ENCODE data around the gene LYPD5.

Gene LYPD5

GRCh38 chr19:43814663-43815352, 12.6 kb upstream of the LYPD5 start:
- TF ChIP-seq YY1 (IDR thresholded peaks at IDR 0.05; ENCODE audit: low read depth) (no peak), NFIC (IDR thresholded peaks at IDR 0.05) (no peak), MAX (IDR thresholded peaks at IDR 0.05) (no peak), EP300 (IDR thresholded peaks at IDR 0.05; ENCODE audit: borderline replicate concordance) (no peak), RAD21 (IDR thresholded peaks at IDR 0.05; ENCODE audit: low read depth) (no peak), CEBPB (IDR thresholded peaks at IDR 0.05) (no peak), ZBTB7A (IDR thresholded peaks at IDR 0.05; ENCODE audit: low read depth) (no peak), TAF1 (IDR thresholded peaks at IDR 0.05; ENCODE audit: low read depth) (no peak), CREB1 (IDR thresholded peaks at IDR 0.05; ENCODE audit: low read depth) (no peak), USF1 (IDR thresholded peaks at IDR 0.05) (no peak), TEAD4 (IDR thresholded peaks at IDR 0.05) (no peak), FOXM1 (IDR thresholded peaks at IDR 0.05; ENCODE audit: borderline replicate concordance, low read depth) (no peak), EGR1 (IDR thresholded peaks at IDR 0.05) (no peak), TCF12 (IDR thresholded peaks at IDR 0.05; ENCODE audit: low read depth) (no peak), REST (IDR thresholded peaks at IDR 0.05; ENCODE audit: low read depth) (no peak)

- TF ChIP-seq REST (IDR thresholded peaks at IDR 0.05; ENCODE audit: low read depth) (no peak), NFIC (IDR thresholded peaks at IDR 0.05) (no peak), FOXM1 (IDR thresholded peaks at IDR 0.05; ENCODE audit: borderline replicate concordance, low read depth) (no peak), MAX (IDR thresholded peaks at IDR 0.05) (no peak), TCF12 (IDR thresholded peaks at IDR 0.05; ENCODE audit: low read depth) (no peak), ZBTB7A (IDR thresholded peaks at IDR 0.05; ENCODE audit: low read depth) (no peak), CEBPB (IDR thresholded peaks at IDR 0.05) (no peak), CREB1 (IDR thresholded peaks at IDR 0.05; ENCODE audit: low read depth) (no peak), EGR1 (IDR thresholded peaks at IDR 0.05) (no peak), TAF1 (IDR thresholded peaks at IDR 0.05; ENCODE audit: low read depth) (no peak), EP300 (IDR thresholded peaks at IDR 0.05; ENCODE audit: borderline replicate concordance) (no peak), YY1 (IDR thresholded peaks at IDR 0.05; ENCODE audit: low read depth) (no peak), RAD21 (IDR thresholded peaks at IDR 0.05; ENCODE audit: low read depth) (no peak), TEAD4 (IDR thresholded peaks at IDR 0.05) (no peak), USF1 (IDR thresholded peaks at IDR 0.05) (no peak)
These were observed 10.4 kb upstream of the LYPD5 start for GRCh38 chr19:43812688-43813087.

GRCh38 chr19:43812259-43812658, 10.0 kb upstream of the LYPD5 start:
- TF ChIP-seq MAX (IDR thresholded peaks at IDR 0.05) (no peak), FOXM1 (IDR thresholded peaks at IDR 0.05; ENCODE audit: borderline replicate concordance, low read depth) (no peak), CEBPB (IDR thresholded peaks at IDR 0.05) (no peak), TCF12 (IDR thresholded peaks at IDR 0.05; ENCODE audit: low read depth) (no peak), USF1 (IDR thresholded peaks at IDR 0.05) (no peak), CREB1 (IDR thresholded peaks at IDR 0.05; ENCODE audit: low read depth) (no peak), TEAD4 (IDR thresholded peaks at IDR 0.05) (no peak), EGR1 (IDR thresholded peaks at IDR 0.05) (no peak)

GRCh38 chr19:43811837-43812236, 9.6 kb upstream of the LYPD5 start:
- TF ChIP-seq RAD21 (IDR thresholded peaks at IDR 0.05; ENCODE audit: low read depth) (no peak), TEAD4 (IDR thresholded peaks at IDR 0.05) (no peak), TAF1 (IDR thresholded peaks at IDR 0.05; ENCODE audit: low read depth) (no peak), YY1 (IDR thresholded peaks at IDR 0.05; ENCODE audit: low read depth) (no peak), MAX (IDR thresholded peaks at IDR 0.05) (no peak), REST (IDR thresholded peaks at IDR 0.05; ENCODE audit: low read depth) (no peak), TCF12 (IDR thresholded peaks at IDR 0.05; ENCODE audit: low read depth) (no peak), EGR1 (IDR thresholded peaks at IDR 0.05) (no peak), USF1 (IDR thresholded peaks at IDR 0.05) (no peak), CREB1 (IDR thresholded peaks at IDR 0.05; ENCODE audit: low read depth) (no peak)
